K562 (cell line): ENCODE measurements around the gene ANXA3.

Experiments used
- BRCA1 ChIP-seq, 2 experiments: fragments of 450-650 bp in 1 of 2; sonication (generic) in 1 of 2; formaldehyde crosslinking in 1 of 2; IDR thresholded peaks; 2 replicates each; pipeline versions ENCODE4 v1.5.0 to v1.6.1; 2017 to 2020; ENCODE audit warnings: mild to moderate bottlenecking in 1 of 2, missing genetic modification reagents in 1 of 2
- ZNF274 ChIP-seq: IDR thresholded peaks from 2 replicates; pipeline ENCODE4 v1.6.1; 2011; ENCODE audit warnings: low read depth, mild to moderate bottlenecking, low read length, moderate library complexity, borderline replicate concordance
- ZNF780A ChIP-seq: fragments of 250-450 bp; sonication (Bioruptor Pico); IDR thresholded peaks from 2 replicates; pipeline ENCODE4 v1.5.0; 2021; ENCODE audit warnings: mild to moderate bottlenecking

- TF ChIP-seq ZNF274 (no peak), ZNF780A (CRISPR knock-in tag) (no peak), BRCA1 (IDR thresholded peaks at IDR 0.05) (no peak), BRCA1 (CRISPR knock-in tag; IDR thresholded peaks at IDR 0.05) (no peak)
These were observed 10.1 kb downstream of the ANXA3 start for GRCh38 chr4:78561677-78562076.
